OCI-LY3 (cell line): ENCODE results near the gene CLCN3.

Experiments used
- H2AFZ ChIP-seq: fragments of 200-600, 300-600 bp; shearing (Covaris generic); 2 replicates; pipeline ENCODE4 v1.6.0; 2014; ENCODE audit warnings: antibody characterized with exemption, low read depth, low read length
- H3K27ac ChIP-seq: fragments of 200-600, 300-600 bp; sonication (generic); 2 replicates; pipeline ENCODE4 v1.5.1; 2014; ENCODE audit warnings: mild to moderate bottlenecking, low read length, moderate library complexity, mixed read lengths
- H3K27me3 ChIP-seq: fragments of 200-600, 300-600 bp; sonication (generic); 2 replicates; pipeline ENCODE4 v1.6.1; 2014; ENCODE audit warnings: low read depth, low read length, mixed read lengths
- H3K36me3 ChIP-seq: fragments of 200-600, 300-600 bp; sonication (generic); replicated peaks from 2 replicates; pipeline ENCODE3; 2014; ENCODE audit warnings: low read depth, low read length, mixed read lengths
- H3K4me1 ChIP-seq: fragments of 300-600, 200-600 bp; sonication (generic); 2 replicates; pipeline ENCODE4 v1.6.1; 2014; ENCODE audit warnings: low read length, mixed read lengths
- H3K4me2 ChIP-seq: fragments of 200-600, 300-600 bp; sonication (generic); 2 replicates; pipeline ENCODE4 v1.6.1; 2014; ENCODE audit warnings: low read length, mixed read lengths
- H3K4me3 ChIP-seq: fragments of 300-600, 200-600 bp; sonication (generic); 2 replicates; pipeline ENCODE4 v1.5.1; 2014; ENCODE audit warnings: antibody characterized with exemption, mild to moderate bottlenecking, low read length, moderate library complexity
- H3K79me2 ChIP-seq: fragments of 300-600, 200-600 bp; shearing (Covaris generic); 2 replicates; pipeline ENCODE4 v1.6.1; 2014; ENCODE audit warnings: mild to moderate bottlenecking, low read length, mixed read lengths
- H3K9ac ChIP-seq: fragments of 300-600, 200-600 bp; shearing (Covaris generic); 2 replicates; pipeline ENCODE4 v1.6.0; 2014; ENCODE audit warnings: mild to moderate bottlenecking, low read length, moderate library complexity
- H3K9me3 ChIP-seq: fragments of 200-600, 300-600 bp; shearing (Covaris generic); 2 replicates; pipeline ENCODE4 v1.6.1; 2014; ENCODE audit warnings: low read length, mixed read lengths; ENCODE audit not compliant: insufficient read depth
- H4K20me1 ChIP-seq: fragments of 200-600, 300-600 bp; sonication (generic); 2 replicates; pipeline ENCODE4 v1.6.1; 2016; ENCODE audit warnings: low read length, mixed read lengths; ENCODE audit not compliant: insufficient read depth
- EZH2phosphoT487 ChIP-seq: fragments of 200-600 bp; shearing (Covaris generic); IDR thresholded peaks from 2 replicates; pipeline ENCODE4 v1.6.1; 2018; ENCODE audit warnings: antibody characterized with exemption, mixed run types, low read depth
- TF ChIP-seq, protein P1 (sequence below): fragments of 200-600, 300-600 bp; sonication (generic); IDR thresholded peaks from 2 replicates; pipeline ENCODE4 v1.5.1; 2014; ENCODE audit warnings: antibody characterized with exemption, low read length, low read depth

CLCN3 gene

DNA sequence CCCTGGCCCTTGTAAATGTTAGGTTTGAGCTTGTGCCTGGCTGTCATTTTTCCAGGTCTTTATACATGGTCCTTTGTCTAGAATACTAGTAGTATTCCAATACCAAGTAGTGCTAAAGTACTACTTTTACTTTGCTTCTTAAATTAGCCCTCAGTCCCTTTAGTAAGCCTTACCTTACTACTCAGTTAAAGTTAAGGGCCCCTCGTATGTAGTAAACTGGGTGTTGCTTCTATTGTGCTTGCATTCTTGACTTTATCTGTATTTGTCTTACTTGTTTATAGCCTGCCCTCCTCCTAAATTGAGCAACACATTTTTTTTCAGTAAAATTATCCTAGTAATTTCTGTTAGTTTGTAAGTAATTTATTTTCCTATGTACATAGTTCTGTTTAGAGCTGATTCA lies 25.2 kb downstream of the CLCN3 start:
- Histone ChIP-seq H3K4me2 (no peak overlapping the region), H3K79me2 (no peaks in the 10 kb centered on the region), H3K9ac (no peak overlapping the region), H3K4me3 (no peak overlapping the region), H4K20me1 (0 out of 2 replicates have a peak, but pooled peaks cover 3% of the 10 kb centered on the region), H2AFZ (no peak overlapping the region), H3K9me3 (no peaks in the 10 kb centered on the region), H3K27ac (no peak overlapping the region), H3K36me3 (peaks cover 19% of the 10 kb centered on the region), H3K4me1 (peaks cover 9% of the 10 kb centered on the region), H3K27me3 (no peaks in the 10 kb centered on the region)
- TF ChIP-seq, protein P1, sequence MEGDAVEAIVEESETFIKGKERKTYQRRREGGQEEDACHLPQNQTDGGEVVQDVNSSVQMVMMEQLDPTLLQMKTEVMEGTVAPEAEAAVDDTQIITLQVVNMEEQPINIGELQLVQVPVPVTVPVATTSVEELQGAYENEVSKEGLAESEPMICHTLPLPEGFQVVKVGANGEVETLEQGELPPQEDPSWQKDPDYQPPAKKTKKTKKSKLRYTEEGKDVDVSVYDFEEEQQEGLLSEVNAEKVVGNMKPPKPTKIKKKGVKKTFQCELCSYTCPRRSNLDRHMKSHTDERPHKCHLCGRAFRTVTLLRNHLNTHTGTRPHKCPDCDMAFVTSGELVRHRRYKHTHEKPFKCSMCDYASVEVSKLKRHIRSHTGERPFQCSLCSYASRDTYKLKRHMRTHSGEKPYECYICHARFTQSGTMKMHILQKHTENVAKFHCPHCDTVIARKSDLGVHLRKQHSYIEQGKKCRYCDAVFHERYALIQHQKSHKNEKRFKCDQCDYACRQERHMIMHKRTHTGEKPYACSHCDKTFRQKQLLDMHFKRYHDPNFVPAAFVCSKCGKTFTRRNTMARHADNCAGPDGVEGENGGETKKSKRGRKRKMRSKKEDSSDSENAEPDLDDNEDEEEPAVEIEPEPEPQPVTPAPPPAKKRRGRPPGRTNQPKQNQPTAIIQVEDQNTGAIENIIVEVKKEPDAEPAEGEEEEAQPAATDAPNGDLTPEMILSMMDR, result no peak
- no peak for TF ChIP-seq EZH2phosphoT487

DNA sequence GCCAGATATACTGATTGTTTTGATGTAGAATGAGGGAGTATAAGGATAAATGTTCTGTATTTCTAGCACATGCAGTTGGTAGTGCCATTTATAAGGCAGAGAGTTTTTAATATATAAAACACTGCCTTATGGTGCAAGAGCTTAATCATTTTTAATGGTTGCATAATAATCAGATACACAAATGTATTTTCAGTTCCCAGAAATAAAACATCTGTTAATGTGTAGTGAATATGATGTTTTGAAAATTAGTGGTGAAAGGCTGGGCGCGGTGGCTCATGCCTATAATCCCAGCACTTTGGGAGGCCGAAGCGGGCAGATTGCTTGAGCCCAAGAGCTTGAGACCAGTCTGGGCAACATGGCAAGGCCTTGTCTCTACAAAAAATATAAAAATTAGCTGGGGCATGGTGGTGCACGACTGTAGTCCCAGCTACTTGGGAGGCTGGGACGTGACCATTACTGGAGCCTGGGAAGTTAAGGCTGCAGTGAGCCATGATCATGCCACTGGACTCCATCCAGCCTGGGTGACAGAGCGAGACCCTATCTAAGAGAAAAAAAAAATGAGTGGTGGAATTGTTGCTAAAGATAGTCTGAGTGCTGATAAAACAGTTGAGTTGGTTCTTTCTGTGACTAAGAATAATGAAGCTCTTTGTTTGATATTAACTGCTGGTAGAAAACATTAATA lies 29.3 kb downstream of the CLCN3 start:
- Histone ChIP-seq H3K9me3 (no peaks in the 10 kb centered on the region), H2AFZ (no peak overlapping the region), H3K27me3 (no peaks in the 10 kb centered on the region), H3K79me2 (no peaks in the 10 kb centered on the region), H4K20me1 (0 out of 2 replicates have a peak, but pooled peaks cover 3% of the 10 kb centered on the region), H3K4me1 (peaks cover 9% of the 10 kb centered on the region), H3K27ac (no peak overlapping the region), H3K36me3 (peaks cover 16% of the 10 kb centered on the region), H3K4me3 (no peak overlapping the region), H3K4me2 (no peak overlapping the region), H3K9ac (no peak overlapping the region)
- TF ChIP-seq, protein P1, result no peak
- no peak for TF ChIP-seq EZH2phosphoT487

DNA sequence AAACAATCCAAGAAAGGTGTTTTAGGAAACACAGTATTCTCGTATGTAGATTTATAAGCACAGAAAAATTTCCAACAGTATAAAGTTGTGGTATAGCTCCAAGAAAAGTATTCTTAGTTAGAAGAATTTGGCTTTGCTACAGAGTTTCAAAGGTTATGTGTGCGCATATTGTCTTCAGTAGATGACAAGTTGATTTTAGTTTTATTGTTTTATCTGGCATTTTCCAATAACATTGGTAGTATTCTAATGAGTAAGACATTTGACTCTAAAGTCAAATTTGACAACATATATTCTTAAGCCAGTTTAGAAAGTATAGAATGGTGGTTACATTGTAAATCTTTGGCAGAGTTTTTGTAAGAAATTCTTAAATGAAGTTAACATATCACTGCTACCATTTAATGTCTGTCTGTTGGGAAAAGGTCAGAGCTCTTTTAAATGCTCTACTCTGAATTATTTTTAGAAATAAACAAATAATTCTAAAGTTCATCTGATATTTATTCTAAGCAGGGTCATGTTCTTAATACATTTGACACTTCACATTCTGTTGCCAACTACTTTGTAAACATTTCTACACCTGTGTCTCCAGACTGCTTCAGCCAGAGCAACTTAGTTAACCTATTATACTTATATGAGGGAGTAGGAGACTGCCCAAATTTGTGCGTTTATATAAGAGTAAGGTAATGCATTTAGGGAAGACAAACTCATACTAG lies 30.0 kb downstream of the CLCN3 start:
- TF ChIP-seq, protein P1, result no peak
- TF ChIP-seq EZH2phosphoT487, result no peak
- Histone ChIP-seq H4K20me1 (0 out of 2 replicates have a peak, but pooled peaks cover 3% of the 10 kb centered on the region), H3K79me2 (0 out of 2 replicates have a peak, but pooled peaks cover under 1% of the 10 kb centered on the region), H3K4me3 (no peak overlapping the region), H3K4me1 (peaks cover 9% of the 10 kb centered on the region), H3K27me3 (no peaks in the 10 kb centered on the region), H2AFZ (no peak overlapping the region), H3K9me3 (no peaks in the 10 kb centered on the region), H3K27ac (no peak overlapping the region), H3K4me2 (no peak overlapping the region), H3K36me3 (peaks cover 16% of the 10 kb centered on the region), H3K9ac (no peak overlapping the region)

DNA sequence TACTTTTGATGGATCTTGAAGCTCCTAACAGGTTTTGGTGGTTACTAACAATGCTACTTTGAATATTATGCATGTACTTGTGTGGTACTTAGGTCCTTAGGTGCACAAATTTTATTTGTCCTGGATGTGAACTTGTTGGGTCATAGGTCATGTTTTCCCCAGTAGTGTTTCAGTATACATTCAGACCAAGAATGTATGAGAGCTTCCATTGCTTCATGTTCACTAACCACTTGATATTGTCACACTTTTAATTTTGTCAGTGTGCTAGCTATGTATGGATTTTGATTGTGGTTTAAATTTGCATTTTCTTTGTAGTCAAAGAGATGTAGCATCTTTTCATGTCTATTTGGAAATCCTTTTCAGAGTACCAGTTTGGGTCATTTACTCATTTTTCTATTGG lies 32.2 kb downstream of the CLCN3 start:
- no peak overlapping the region for H2AFZ ChIP-seq
- H3K9me3 ChIP-seq, result no peaks in the 10 kb centered on the region
- H3K9ac ChIP-seq, result no peak overlapping the region
- peaks cover 9% of the 10 kb centered on the region for H3K4me1 ChIP-seq
- H3K27ac ChIP-seq, result no peak overlapping the region
- TF ChIP-seq, protein P1, result no peak
- no peak for TF ChIP-seq EZH2phosphoT487
- H3K4me2 ChIP-seq, result no peak overlapping the region
- 0 out of 2 replicates have a peak, but pooled peaks cover 3% of the 10 kb centered on the region for H4K20me1 ChIP-seq
- H3K27me3 ChIP-seq, result no peaks in the 10 kb centered on the region
- peaks cover 13% of the 10 kb centered on the region for H3K36me3 ChIP-seq
- no peak overlapping the region for H3K4me3 ChIP-seq
- H3K79me2 ChIP-seq, result peaks cover 4% of the 10 kb centered on the region; the same call in 1 of the 2 replicates
